ENCODE data around the gene OR1E2.
A peak's percentile ranks its signal among the peaks of the same experiment; 100 is the strongest.
"Not testable (repeated sequence)": the region's sequence is repeated elsewhere in the genome, so short reads cannot be mapped to it uniquely, and the experiment has no call there.

OR1E2 gene, protein sequence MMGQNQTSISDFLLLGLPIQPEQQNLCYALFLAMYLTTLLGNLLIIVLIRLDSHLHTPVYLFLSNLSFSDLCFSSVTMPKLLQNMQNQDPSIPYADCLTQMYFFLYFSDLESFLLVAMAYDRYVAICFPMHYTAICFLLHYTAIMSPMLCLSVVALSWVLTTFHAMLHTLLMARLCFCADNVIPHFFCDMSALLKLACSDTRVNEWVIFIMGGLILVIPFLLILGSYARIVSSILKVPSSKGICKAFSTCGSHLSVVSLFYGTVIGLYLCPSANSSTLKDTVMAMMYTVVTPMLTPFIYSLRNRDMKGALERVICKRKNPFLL

DNA sequence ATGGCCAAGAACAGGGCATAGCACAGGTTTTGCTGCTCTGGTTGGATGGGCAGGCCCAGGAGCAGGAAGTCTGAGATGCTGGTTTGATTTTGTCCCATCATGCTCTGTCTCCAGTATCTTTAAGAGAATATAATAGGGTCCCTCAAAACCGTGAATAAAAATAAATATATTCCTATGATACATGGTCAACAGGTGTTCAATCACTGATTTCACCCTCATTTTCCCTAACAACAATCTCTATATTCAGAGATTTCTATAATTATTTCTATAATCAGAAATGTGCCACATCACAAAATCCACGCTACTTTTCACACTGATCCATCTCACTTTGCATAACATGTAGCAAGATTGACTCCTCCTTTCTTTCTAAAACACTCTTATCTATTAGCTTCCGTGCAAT, at the start of gene OR1E2:
Gene OR1E2, minus strand, starts transcription at position 101 of the 400 bp plus-strand sequence. Its CDS starts 0 bp downstream, at position 101.
- Histone ChIP-seq H3K4me1 (ENCODE audit: control insufficient read depth in 1 of 2, insufficient read depth in 2 of 2, low read length in 2 of 2) (no peaks in the 10 kb centered on the region), H3K9ac (ENCODE audit: low read depth in 1 of 2, low read length in 2 of 2) (no peak within 1 kb of the TSS), H3K9me3 (ENCODE audit: control insufficient read depth in 1 of 2, low read length in 2 of 2) (no peaks in the 10 kb centered on the region), H3K4me3 (ENCODE audit: low read depth in 1 of 2, low read length in 2 of 2) (no peak within 1 kb of the TSS), H3K27me3 (ENCODE audit: control insufficient read depth in 1 of 2, insufficient read depth in 2 of 2, low read length in 2 of 2) (no peaks in the 10 kb centered on the region), H3K27ac (ENCODE audit: low read depth, low read length) (no peak within 1 kb of the TSS), H3K36me3 (ENCODE audit: control insufficient read depth in 1 of 2, insufficient read depth in 2 of 2, low read length in 2 of 2) (no peaks in the 10 kb centered on the region)

DNA sequence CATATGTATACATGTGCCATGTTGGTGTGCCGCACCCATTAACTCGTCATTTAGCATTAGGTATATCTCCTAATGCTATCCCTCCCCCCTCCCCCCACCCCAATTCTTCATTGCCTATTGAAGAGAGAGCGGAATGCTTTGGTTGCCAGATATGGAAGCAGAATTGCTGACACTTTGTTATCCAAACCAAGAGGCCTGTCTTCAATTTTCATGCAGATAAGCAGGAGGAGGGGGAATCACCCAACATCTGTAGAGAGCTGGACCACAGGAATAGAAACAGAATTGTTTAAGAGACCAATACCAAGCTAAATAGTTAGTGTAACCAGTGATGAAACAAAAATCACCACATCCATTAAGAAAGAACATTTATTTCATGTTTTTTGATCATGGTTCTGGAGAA, 49.2 kb upstream of the OR1E2 start:
- no peak overlapping the region for H3K4me3 ChIP-seq (ENCODE audit: low read depth in 1 of 2, low read length in 2 of 2)
- peaks cover 0 to 10% of the 10 kb centered on the region in 2 donors for H3K4me1 ChIP-seq (ENCODE audit: control insufficient read depth in 1 of 2, insufficient read depth in 2 of 2, low read length in 2 of 2)
- H3K27me3 ChIP-seq (ENCODE audit: control insufficient read depth in 1 of 2, insufficient read depth in 2 of 2, low read length in 2 of 2): no peaks in the 10 kb centered on the region
- H3K36me3 ChIP-seq (ENCODE audit: control insufficient read depth in 1 of 2, insufficient read depth in 2 of 2, low read length in 2 of 2): no peaks in the 10 kb centered on the region
- H3K9me3 ChIP-seq (ENCODE audit: control insufficient read depth in 1 of 2, low read length in 2 of 2): no peaks in the 10 kb centered on the region
- H3K9ac ChIP-seq (ENCODE audit: low read depth in 1 of 2, low read length in 2 of 2): no peak overlapping the region
- no peak overlapping the region for H3K27ac ChIP-seq (ENCODE audit: low read depth, low read length)

DNA sequence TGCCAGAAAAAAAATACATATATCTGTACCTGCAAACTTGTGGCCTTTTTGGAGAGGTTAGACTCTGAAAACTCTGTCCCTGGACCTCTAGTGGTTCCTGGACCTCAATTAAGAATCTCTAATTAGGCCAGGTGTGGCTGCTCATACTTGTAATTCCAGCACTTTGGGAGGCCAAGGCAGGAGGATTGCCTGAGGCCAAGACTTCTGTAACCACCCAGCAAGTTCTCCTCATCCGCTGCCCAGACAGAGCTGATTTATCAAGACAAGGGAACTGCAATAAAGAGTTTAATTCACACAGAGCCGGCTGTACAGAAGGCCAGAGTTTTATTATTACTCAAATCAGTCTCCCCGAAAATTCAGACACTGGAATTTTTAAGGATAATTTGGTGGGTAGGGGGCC, 46.3 kb upstream of the OR1E2 start:
- Histone ChIP-seq H3K9ac (ENCODE audit: low read depth in 1 of 2, low read length in 2 of 2) (no peak overlapping the region), H3K4me1 (ENCODE audit: control insufficient read depth in 1 of 2, insufficient read depth in 2 of 2, low read length in 2 of 2) (peaks cover 9 to 18% of the 10 kb centered on the region in 2 donors), H3K9me3 (ENCODE audit: control insufficient read depth in 1 of 2, low read length in 2 of 2) (no peaks in the 10 kb centered on the region), H3K36me3 (ENCODE audit: control insufficient read depth in 1 of 2, insufficient read depth in 2 of 2, low read length in 2 of 2) (no peaks in the 10 kb centered on the region), H3K27ac (ENCODE audit: low read depth, low read length) (no peak overlapping the region), H3K27me3 (ENCODE audit: control insufficient read depth in 1 of 2, insufficient read depth in 2 of 2, low read length in 2 of 2) (no peaks in the 10 kb centered on the region), H3K4me3 (ENCODE audit: low read depth in 1 of 2, low read length in 2 of 2) (no peak overlapping the region)

DNA sequence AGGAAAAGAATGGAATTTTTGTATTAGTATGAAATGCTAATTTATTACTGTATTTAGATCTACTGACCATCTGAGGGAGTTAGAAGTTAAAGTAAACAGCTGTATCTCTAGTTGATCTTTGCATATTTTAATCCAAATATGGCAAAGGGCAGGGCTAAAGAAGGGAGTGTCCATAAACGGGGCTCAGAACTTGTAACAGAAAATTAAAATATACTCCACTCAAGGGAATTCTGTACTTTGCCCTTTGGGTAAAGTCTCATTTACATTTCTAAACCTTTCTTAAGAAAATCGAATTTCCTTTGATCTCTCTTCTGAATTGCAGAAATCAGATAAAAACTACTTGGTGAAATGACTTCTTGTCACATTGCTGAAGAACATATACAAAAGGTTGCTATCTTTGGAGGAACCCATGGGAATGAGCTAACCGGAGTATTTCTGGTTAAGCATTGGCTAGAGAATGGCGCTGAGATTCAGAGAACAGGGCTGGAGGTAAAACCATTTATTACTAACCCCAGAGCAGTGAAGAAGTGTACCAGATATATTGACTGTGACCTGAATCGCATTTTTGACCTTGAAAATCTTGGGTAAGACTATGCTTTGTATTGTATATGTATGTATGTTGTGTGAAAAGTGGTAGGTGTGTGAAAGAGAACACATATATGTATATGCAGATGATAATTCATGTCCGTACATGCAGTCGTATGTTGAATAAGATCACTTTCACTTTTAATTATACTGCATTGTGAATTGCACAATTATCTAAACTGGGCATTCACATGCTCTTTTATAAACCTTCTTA, 42.4 kb upstream of the OR1E2 start, which contains the start of gene ASPA:
Gene ASPA, plus strand, starts transcription at position 186 of the 799 bp plus-strand sequence. Its CDS starts 163 bp downstream, at position 349.
- no peaks in the 10 kb centered on the region for H3K9me3 ChIP-seq (ENCODE audit: control insufficient read depth in 1 of 2, low read length in 2 of 2)
- H3K36me3 ChIP-seq (ENCODE audit: control insufficient read depth in 1 of 2, insufficient read depth in 2 of 2, low read length in 2 of 2): no peaks in the 10 kb centered on the region
- peak within 1 kb of the TSS; percentile 75 for H3K27ac ChIP-seq (ENCODE audit: low read depth, low read length)
- peak within 1 kb of the TSS; percentile 69 to 78 for H3K4me3 ChIP-seq (ENCODE audit: low read depth in 1 of 2, low read length in 2 of 2)
- H3K9ac ChIP-seq (ENCODE audit: low read depth in 1 of 2, low read length in 2 of 2): peak within 1 kb of the TSS; percentile 45 to 69
- no peaks in the 10 kb centered on the region for H3K27me3 ChIP-seq (ENCODE audit: control insufficient read depth in 1 of 2, insufficient read depth in 2 of 2, low read length in 2 of 2)
- peaks cover 14 to 27% of the 10 kb centered on the region in 2 donors for H3K4me1 ChIP-seq (ENCODE audit: control insufficient read depth in 1 of 2, insufficient read depth in 2 of 2, low read length in 2 of 2)

DNA sequence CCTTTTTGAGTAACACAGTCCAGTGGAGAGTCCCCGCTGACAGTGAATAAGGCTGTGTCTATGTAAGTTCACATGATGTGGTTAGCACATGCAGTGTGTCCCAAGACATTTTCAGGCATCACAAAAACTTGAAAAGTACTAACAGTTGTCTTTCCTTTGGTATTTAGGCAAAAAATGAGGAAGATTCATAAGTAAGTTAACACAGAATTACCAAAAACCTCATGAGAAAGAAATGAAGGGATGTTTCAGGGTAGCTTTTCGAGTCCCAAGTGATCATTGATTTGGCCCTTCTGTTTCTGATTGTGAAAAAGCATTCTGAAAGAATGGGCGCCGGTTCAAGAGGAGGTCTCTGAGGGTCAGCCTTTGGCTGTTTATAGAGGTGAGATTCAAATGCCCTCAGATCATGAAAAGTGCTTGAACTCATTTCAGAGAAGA, 41.6 kb upstream of the OR1E2 start:
- Histone ChIP-seq H3K36me3 (ENCODE audit: control insufficient read depth in 1 of 2, insufficient read depth in 2 of 2, low read length in 2 of 2) (no peaks in the 10 kb centered on the region), H3K27ac (ENCODE audit: low read depth, low read length) (peak overlapping the region; percentile 20), H3K27me3 (ENCODE audit: control insufficient read depth in 1 of 2, insufficient read depth in 2 of 2, low read length in 2 of 2) (no peaks in the 10 kb centered on the region), H3K4me3 (ENCODE audit: low read depth in 1 of 2, low read length in 2 of 2) (no peak overlapping the region), H3K9me3 (ENCODE audit: control insufficient read depth in 1 of 2, low read length in 2 of 2) (no peaks in the 10 kb centered on the region), H3K9ac (ENCODE audit: low read depth in 1 of 2, low read length in 2 of 2) (no peak overlapping the region), H3K4me1 (ENCODE audit: control insufficient read depth in 1 of 2, insufficient read depth in 2 of 2, low read length in 2 of 2) (peaks cover 14 to 27% of the 10 kb centered on the region in 2 donors)

DNA sequence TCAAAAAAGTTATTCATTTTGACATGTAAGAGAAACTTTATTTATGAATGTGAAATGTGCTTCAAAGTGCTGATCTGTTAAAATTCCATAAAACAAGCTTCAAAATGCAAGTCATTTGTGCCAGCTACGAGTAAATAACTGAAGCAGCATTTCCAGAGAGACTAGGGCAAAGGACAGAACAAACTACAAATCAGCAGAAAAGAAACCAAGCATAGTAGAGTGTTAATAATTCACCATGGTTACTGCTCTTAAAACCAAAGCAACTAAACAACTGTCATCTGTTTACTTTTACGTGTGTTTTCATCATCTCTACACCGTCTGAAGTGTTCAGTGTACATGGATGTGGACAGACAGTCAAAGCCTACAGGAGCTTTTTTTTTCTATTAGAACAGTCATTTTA, 40.6 kb upstream of the OR1E2 start:
- H3K27me3 ChIP-seq (ENCODE audit: control insufficient read depth in 1 of 2, insufficient read depth in 2 of 2, low read length in 2 of 2): no peaks in the 10 kb centered on the region
- no peak overlapping the region for H3K4me3 ChIP-seq (ENCODE audit: low read depth in 1 of 2, low read length in 2 of 2)
- H3K36me3 ChIP-seq (ENCODE audit: control insufficient read depth in 1 of 2, insufficient read depth in 2 of 2, low read length in 2 of 2): no peaks in the 10 kb centered on the region
- H3K4me1 ChIP-seq (ENCODE audit: control insufficient read depth in 1 of 2, insufficient read depth in 2 of 2, low read length in 2 of 2): peaks cover 14 to 27% of the 10 kb centered on the region in 2 donors
- H3K9me3 ChIP-seq (ENCODE audit: control insufficient read depth in 1 of 2, low read length in 2 of 2): no peaks in the 10 kb centered on the region
- H3K9ac ChIP-seq (ENCODE audit: low read depth in 1 of 2, low read length in 2 of 2): peak overlapping the region in 1 of 2 donors; percentile 32
- H3K27ac ChIP-seq (ENCODE audit: low read depth, low read length): no peak overlapping the region

DNA sequence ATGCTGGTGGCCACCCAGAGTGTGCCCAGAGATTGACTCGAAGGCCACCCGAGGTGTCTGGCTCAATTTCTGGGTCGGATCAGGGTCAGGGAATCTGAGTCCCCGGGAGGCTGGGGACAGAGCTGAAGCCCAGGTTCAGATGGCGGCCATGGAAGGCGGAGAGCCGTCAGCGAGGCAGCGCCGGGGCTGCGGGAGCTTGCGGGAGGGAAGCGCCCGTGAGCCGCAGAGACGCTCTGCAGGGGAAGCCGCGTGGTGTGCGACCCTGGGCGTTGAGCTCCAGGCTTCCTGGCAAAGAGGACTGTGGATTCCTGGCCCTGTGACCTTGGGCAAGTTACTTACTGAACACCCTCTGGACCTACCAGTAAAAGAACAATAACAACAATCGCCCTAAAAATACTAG, 38.5 kb upstream of the OR1E2 start:
- peaks cover 11 to 17% of the 10 kb centered on the region in 2 donors for H3K4me1 ChIP-seq (ENCODE audit: control insufficient read depth in 1 of 2, insufficient read depth in 2 of 2, low read length in 2 of 2)
- H3K9me3 ChIP-seq (ENCODE audit: control insufficient read depth in 1 of 2, low read length in 2 of 2): no peaks in the 10 kb centered on the region
- H3K9ac ChIP-seq (ENCODE audit: low read depth in 1 of 2, low read length in 2 of 2): no peak overlapping the region
- H3K36me3 ChIP-seq (ENCODE audit: control insufficient read depth in 1 of 2, insufficient read depth in 2 of 2, low read length in 2 of 2): no peaks in the 10 kb centered on the region
- no peak overlapping the region for H3K4me3 ChIP-seq (ENCODE audit: low read depth in 1 of 2, low read length in 2 of 2)
- no peak overlapping the region for H3K27ac ChIP-seq (ENCODE audit: low read depth, low read length)
- H3K27me3 ChIP-seq (ENCODE audit: control insufficient read depth in 1 of 2, insufficient read depth in 2 of 2, low read length in 2 of 2): no peaks in the 10 kb centered on the region

DNA sequence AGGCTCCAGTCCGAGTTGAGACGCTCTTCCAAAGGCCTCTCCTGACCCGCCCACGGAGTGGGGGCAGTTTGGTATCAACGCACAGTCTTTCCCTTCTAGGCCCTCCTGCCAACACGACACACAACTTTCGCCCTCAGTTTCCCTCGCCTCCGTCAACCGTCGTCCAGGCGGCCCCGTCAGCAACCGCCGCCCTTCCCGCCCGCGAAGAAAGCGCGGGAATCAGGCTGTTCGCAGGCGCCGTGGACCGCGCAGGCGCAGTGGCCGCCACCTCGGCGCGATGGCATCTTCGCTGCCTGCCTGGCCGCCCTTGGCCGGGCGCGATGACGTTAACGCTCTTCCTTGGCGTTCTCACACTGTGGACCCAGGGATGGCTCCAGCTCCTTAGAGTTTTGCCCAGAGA, 38.0 kb upstream of the OR1E2 start, which contains the start of gene SPATA22:
Gene SPATA22, minus strand, starts transcription at position 221 of the 400 bp plus-strand sequence. CDS start 2,494 bp downstream, outside the sequence.
- H3K4me3 ChIP-seq (ENCODE audit: low read depth in 1 of 2, low read length in 2 of 2): no peak within 1 kb of the TSS
- no peaks in the 10 kb centered on the region for H3K36me3 ChIP-seq (ENCODE audit: control insufficient read depth in 1 of 2, insufficient read depth in 2 of 2, low read length in 2 of 2)
- H3K9me3 ChIP-seq (ENCODE audit: control insufficient read depth in 1 of 2, low read length in 2 of 2): no peaks in the 10 kb centered on the region
- H3K27me3 ChIP-seq (ENCODE audit: control insufficient read depth in 1 of 2, insufficient read depth in 2 of 2, low read length in 2 of 2): no peaks in the 10 kb centered on the region
- no peak within 1 kb of the TSS for H3K27ac ChIP-seq (ENCODE audit: low read depth, low read length)
- no peak within 1 kb of the TSS for H3K9ac ChIP-seq (ENCODE audit: low read depth in 1 of 2, low read length in 2 of 2)
- peaks cover 10 to 16% of the 10 kb centered on the region in 2 donors for H3K4me1 ChIP-seq (ENCODE audit: control insufficient read depth in 1 of 2, insufficient read depth in 2 of 2, low read length in 2 of 2)

DNA sequence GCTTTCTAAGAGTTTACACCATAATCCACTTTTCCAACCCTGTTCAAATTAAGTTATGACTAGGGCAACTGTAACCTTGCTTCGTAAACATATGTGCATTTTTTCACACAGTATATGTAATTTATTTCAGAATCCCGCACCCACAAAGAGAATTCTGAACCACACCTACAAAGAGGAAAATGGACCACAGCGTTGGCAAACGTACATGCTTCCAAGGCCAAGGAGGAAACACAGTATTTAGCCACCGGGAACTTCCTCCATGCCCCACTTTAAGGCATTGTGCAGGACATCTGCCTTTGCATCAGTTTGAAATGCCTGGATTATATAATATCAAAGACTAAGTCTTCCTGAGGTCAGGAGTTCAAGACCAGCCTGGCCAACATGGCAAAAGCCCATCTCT, 35.9 kb upstream of the OR1E2 start:
- Histone ChIP-seq H3K4me1 (ENCODE audit: control insufficient read depth in 1 of 2, insufficient read depth in 2 of 2, low read length in 2 of 2) (peaks cover 0 to 5% of the 10 kb centered on the region in 2 donors), H3K4me3 (ENCODE audit: low read depth in 1 of 2, low read length in 2 of 2) (no peak overlapping the region), H3K36me3 (ENCODE audit: control insufficient read depth in 1 of 2, insufficient read depth in 2 of 2, low read length in 2 of 2) (no peaks in the 10 kb centered on the region), H3K27me3 (ENCODE audit: control insufficient read depth in 1 of 2, insufficient read depth in 2 of 2, low read length in 2 of 2) (no peaks in the 10 kb centered on the region), H3K9ac (ENCODE audit: low read depth in 1 of 2, low read length in 2 of 2) (no peak overlapping the region), H3K27ac (ENCODE audit: low read depth, low read length) (no peak overlapping the region), H3K9me3 (ENCODE audit: control insufficient read depth in 1 of 2, low read length in 2 of 2) (no peaks in the 10 kb centered on the region)

DNA sequence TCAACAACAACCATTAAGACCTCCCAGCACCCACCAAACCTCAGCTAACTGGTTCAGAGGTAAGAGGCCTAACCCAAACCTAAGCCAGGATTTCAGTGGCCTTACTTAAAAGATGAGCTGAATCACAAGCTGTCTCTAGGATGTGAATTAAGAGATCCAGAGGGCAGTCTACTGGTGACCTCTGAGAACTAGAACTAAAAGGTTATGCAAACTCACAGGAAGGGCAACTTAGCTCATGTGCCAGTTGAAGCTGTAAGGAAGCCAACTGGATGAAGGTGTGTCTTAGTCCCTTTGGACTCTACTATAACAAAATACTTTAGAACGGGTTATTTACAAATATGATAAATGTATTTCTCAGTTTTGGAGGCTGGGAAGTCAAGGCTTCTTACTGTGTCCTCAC, 32.7 kb upstream of the OR1E2 start:
- H3K36me3 ChIP-seq (ENCODE audit: control insufficient read depth in 1 of 2, insufficient read depth in 2 of 2, low read length in 2 of 2); H3K27me3 ChIP-seq (ENCODE audit: control insufficient read depth in 1 of 2, insufficient read depth in 2 of 2, low read length in 2 of 2); H3K4me3 ChIP-seq (ENCODE audit: low read depth in 1 of 2, low read length in 2 of 2); H3K9me3 ChIP-seq (ENCODE audit: control insufficient read depth in 1 of 2, low read length in 2 of 2); H3K4me1 ChIP-seq (ENCODE audit: control insufficient read depth in 1 of 2, insufficient read depth in 2 of 2, low read length in 2 of 2); H3K9ac ChIP-seq (ENCODE audit: low read depth in 1 of 2, low read length in 2 of 2); H3K27ac ChIP-seq (ENCODE audit: low read depth, low read length): not testable (repeated sequence)

Data from duodenal mucosa (tissue), 2 donors.